ENCODE data around the gene PPP2R2C. TPM values are rescaled to one million over a fixed set of nuclear protein-coding genes. Genes with fewer than 3 reads are reported as not detected.

PPP2R2C gene
- total RNA-seq, 1 donor from 2014 or later, result 0.13 TPM

DNA sequence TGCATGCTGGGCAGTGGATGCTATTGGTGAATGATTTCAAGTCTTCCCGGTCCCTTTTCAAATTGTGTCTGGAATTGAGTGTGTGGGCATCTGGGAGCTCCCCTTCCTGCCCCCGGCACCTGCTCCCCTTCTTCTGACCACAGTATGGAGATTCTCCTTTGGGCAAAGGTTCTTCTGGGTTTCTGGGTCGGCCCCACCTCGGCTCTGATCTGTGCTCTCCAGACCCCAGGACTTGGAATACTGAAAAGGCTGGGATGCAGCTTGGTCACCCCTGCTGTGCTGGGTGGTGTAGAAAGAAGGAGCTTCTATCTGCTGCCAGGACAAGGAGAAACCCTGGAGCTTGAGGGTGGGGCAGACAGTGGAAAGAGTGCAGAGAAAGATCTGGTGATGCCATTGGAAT, 124.0 kb downstream of the PPP2R2C start:
- ATAC-seq, result no peak

DNA sequence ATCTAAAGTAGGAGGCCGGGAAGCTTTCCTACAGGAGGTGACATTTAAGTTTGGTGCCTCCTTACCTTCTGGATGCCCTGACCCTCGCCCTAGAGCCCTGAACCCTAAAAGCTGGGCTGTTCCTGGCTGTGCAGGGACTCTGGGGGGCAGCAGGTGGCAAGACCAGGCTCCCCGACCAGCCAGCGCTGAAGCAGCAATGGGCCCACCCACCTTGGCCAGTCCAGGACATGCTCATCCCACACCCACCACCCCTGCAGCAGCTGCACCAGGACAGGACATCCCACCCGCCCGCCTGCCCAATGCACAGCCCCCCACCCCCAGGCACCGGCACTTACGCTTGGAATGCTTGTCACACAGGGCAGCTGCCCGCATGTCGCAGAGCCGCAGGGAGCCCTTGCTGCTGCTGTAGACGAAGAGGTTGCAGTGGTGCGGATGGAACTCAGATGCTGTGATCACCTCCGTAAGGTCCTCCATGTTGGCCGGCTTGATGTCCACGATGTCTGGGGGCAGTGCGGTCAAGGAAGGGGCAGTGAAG, 124.8 kb downstream of the PPP2R2C start:
- no peak for DNase-seq (ENCODE audit: low spot score)

More for the DNA sequence above, 124.0 kb downstream of the PPP2R2C start:
- DNase-seq (ENCODE audit: low spot score), result no peak

DNA sequence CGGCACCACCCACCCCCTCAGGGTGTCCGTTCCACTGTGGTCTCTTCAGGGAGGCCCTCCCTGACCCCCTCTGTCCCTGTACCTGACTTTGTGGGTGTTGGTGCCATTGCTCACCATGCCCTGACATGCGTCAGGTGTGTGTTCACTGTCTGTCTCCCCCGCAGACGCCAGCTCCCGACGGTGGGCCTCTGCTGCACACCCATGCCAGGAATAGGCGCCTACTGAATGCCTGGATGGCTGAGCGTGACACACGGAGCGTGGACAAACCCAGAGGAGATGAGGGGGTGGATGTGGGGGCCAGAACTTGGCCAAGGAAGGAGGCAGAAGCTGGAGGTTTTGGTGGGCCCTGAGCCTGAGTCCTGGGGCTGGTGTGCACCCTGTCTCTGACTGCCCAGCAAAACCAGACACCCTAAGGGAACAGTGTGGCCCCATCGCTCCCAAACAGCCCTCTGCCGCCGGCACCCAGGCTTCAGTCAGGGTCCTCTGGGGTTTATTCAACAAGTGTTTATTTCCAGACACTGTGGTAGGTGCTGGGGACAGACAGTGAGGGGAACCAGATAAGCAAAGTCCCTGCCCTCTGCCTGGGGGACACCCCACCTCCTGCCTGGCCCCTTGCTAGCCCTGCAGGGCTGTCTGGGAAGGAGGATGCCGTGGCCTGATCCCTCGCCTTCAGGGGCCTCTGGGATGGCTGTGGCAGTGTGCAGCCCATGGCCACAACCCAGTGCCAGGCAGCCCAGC, 125.9 kb downstream of the PPP2R2C start:
- ATAC-seq (no peak), DNase-seq (ENCODE audit: low spot score) (no peak)

More for the DNA sequence above, 124.8 kb downstream of the PPP2R2C start:
- no peak for ATAC-seq

DNA sequence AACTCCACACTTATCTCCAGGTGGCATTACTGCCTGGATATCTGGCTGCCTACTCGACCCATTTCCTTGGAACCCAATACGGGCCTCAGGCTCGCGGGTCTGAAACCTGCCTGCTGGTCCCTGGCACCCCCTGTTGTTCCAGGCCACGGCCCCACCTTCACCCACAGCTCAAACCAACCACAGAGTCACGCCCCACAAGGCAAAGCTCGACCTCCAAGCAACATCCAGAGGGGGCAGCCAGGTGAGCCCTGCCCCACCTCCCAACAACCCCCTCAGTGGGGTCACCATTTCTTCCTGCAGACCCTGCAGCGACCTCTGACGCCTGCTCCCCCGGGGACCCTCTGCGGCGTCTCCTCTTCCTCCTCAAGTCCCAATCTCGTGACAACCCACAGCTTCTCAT, 126.5 kb downstream of the PPP2R2C start:
- no peak for DNase-seq (ENCODE audit: low spot score)

DNA sequence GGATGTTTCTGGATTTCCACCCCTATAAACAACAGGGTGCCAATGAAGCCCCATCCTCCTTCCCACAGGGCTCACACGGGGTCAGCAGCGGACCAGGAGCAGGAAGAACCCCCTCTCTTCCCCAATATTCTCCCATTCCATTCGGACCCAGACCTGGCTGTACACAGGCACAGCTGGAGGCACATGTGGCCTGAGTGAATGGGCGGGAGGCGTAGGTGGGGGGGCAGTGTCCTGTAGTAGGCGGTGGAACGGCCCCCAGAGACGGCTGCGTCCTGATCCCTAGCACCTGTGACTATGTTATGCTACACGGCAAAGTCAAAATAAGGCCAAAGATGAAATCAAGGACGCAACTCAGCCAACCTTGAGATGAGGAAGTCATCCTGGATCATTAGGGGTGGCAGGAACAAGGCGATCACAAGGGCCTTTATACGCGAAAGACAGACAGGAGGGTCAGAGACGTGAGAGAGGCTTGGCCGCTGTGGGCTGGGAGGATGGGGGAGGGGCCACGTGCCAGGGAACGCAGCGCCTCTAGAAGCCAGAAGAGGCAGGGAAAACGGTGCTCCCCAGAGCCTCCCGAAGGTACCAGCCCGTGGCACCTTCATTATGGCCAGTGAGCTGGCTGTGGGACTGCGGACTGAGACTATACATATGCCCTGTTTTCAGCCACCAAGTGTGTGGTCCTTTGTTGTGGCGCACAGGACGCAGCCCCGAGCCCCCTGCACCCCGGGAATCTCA, 127.2 kb downstream of the PPP2R2C start:
- ATAC-seq (no peak), DNase-seq (ENCODE audit: low spot score) (no peak)

More for the DNA sequence above, 126.5 kb downstream of the PPP2R2C start:
- no peak for ATAC-seq

DNA sequence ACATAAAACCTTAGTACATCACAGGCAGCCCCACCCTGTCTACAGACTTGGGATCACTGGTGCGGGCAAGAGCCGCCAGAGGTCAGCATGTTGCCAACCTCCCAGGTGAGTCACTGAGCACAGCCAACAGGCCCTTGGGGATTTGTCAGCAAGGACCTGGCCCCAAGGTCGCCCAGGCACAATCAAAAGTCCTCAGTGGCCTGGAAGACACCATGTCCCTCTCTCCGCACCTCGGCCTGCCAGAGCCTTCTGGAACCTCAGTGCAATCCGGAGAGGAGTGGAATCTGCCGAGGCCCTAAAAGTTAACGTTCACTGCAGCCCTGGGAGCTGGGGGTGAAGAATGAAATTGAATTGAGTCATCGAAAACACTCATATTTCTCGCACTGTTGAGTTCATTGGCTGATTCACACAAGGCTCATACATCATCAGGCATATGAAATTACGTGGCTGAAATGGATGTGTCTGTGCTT, 128.4 kb downstream of the PPP2R2C start:
- DNase-seq (ENCODE audit: low spot score) (no peak), ATAC-seq (peak; percentile 57)

DNA sequence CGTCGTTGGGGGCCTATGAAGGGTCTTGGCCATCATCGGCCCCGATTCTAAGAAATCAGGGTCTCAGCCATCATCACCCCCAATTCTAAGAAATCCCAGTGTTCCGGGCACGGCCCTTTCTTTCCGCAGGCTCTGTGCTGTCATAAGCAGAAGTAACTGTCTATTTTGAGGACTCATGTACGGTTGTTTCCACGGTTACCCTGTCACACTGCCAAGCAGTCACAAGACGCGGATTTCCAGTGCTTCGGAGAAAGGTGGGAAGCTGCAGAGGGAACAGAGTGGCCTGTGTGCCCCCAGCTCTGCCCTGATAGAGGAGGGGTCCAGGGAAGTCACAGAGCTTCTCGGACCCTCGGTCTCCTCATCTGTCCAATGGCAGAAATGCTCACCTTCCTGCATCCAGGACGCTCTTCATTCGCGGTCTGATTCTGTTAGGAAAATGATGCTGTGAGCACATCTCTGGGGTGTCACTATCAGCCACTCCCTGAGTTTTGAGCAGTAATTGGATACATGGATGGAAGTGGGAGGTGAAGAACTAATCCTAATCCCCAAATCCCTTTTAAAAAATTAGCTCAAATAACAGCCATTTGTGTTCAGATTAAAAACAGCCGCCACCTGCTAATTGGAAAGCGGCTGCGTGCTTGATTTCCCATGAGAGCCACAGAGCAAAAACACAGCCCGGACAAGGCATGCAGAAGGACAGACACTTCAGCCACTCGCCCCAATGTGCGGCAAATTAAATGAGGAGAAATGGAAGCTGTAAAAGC, 129.7 kb downstream of the PPP2R2C start:
- DNase-seq (ENCODE audit: low spot score) (no peak), ATAC-seq (peak; percentile 44)

DNA sequence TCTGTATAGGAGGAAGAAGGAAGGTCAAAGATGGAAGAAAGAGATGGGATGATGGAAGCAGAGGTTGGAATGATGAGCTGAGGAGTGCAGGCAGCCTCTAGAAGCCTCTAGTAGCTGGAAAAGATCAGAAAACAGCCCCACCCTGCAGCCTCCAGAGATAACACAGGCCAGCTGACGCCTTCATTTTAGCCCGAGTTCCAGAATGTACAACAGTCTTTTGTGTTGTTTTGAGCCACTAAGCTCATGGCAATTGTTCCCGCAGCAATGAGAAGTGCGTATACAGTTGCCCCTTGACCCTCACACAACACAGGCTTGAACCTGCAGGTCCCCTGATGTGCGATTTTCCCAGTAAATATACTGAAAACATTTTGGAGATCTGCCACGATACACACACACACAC, 130.7 kb downstream of the PPP2R2C start:
- ATAC-seq (peak; percentile 11), DNase-seq (ENCODE audit: low spot score) (no peak)

DNA sequence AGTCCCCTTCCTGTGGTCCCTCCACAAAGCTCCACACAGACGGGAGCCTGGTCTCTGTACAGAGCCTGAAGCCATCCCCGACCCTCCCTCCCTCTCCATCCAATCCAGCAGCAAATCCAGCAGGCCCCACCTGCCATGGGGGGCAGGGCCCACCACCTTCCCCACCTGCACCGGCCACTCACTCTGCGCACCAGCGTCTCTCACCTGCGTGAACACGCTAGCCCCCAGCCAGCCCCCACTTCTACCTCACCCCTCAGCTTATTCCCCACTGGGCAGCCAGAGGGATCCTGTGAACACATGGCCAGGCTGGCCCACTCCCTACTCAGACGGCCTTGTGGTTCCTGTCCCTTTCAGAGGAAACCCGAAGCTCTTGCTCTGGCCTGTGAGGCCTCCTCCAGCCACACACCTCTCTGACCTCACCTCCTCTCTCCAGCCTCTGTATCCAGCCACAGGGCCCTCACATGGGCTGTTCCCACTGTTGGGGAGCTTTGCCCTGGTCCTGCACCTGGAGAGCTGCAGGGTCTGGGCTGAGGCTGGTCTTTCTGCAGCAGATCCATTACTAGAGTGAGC, 131.9 kb downstream of the PPP2R2C start:
- DNase-seq (ENCODE audit: low spot score) (no peak), ATAC-seq (no peak)

DNA sequence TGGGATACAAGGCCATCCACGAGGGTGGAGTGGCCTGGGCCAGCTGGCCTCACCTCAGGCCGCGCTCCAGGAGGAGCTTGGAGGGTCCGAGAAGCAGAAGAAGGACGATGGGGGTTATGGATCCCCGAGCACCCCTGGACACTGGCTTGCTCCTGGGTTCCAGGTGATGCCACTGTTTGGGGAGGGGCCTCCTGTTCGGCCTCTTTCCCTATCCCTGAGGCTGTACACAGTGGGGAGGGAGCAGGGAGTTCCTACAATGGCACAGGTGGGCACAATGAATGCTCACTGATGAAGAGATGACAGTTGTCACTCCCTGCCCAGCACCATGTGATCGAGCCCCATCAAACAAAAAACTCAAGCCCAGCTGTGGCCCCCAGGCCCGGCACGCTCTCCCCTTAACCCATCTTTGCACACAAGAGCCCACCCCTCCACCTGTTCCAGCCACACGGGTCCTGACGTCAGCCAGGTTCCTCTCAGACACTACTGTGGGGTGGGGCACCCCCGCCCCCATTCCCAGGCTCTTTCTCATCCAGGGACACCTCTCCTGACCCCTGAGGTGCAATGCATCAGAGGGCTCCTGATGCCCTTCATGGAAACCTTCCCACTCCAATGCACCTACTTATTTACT, 132.5 kb downstream of the PPP2R2C start:
- DNase-seq (ENCODE audit: low spot score), result no peak

DNA sequence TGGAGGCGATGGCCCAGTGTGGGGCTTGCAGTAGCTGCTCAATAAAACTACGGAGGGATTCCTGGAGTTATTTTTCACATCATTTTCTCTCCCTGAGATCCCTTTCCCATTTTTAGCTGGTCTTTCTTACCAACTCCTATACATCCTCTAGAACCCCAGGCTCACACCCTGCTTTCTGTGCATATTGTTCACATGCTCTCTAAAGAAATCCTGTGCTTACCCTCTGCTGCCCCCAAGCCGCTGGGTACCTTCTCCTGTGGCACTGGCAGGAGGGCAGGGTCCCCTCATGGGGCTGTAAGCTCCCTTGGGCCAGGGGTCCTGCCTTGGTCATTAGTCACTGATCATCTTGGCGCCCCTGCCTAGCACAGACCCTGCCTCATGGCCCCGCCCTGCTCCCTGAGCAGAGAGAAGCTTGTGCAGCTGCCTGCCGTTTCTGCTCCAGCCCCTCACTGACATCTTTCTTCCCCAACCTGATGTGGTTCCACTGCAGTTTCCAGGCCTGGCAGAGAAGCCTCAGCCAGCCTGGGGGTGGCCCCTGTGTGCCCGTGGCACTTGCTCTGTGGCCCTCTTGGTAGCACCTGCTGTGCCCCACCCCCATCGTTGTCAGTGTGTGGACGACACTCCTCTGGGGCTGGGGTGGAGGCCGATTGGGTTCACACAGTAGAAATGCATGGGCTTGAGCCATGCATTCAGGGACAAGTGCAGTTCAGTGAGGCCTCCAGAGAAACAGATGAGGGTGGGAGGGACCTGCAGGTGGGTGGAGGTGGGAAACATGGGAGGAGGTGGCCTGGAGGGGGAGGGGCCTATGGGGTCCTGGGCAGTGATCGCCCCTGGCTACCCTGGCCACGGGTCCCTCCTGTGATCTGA, 133.2 kb downstream of the PPP2R2C start:
- DNase-seq (ENCODE audit: low spot score), result no peak

More for the DNA sequence above, 132.5 kb downstream of the PPP2R2C start:
- no peak for ATAC-seq

DNA sequence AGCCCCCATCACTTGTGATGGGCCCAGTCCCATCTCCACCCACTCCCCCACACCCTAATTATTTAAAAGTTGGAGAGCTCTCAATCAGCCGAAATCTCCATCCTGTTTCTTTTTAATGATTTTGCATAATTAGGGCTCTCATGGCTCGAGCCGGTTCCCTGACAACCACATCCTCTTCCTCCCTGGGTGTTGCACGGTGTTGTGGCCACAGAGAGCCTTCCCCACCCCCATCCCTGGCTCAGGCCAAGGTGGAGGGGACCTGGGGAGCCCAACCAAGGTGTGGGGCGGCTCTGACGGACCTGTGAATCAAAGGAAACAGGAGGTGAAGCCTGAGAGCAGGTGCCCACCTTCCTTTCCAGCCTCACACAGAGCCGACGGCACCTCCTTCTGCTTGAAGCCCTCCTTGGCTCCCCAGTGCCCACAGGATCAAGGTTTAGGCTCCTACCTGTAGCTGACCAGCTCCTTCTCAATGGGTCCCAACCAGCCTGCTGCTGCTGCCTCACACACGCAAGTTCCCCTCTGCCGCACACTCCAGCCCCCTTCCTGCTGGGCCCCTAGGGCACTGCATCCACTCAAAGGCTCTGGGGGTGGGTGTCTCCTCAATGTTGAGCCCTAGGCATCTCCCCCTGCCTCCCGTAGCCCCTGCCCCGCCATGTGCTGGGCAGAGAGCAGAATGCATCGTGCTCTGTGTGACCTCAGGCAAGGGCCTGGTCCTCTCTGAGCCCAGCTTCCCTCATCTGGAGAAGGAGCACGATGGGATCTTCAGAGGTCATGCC, 134.1 kb downstream of the PPP2R2C start:
- no peak for DNase-seq (ENCODE audit: low spot score)
- ATAC-seq, result no peak

More for the DNA sequence above, 133.2 kb downstream of the PPP2R2C start:
- no peak for ATAC-seq

DNA sequence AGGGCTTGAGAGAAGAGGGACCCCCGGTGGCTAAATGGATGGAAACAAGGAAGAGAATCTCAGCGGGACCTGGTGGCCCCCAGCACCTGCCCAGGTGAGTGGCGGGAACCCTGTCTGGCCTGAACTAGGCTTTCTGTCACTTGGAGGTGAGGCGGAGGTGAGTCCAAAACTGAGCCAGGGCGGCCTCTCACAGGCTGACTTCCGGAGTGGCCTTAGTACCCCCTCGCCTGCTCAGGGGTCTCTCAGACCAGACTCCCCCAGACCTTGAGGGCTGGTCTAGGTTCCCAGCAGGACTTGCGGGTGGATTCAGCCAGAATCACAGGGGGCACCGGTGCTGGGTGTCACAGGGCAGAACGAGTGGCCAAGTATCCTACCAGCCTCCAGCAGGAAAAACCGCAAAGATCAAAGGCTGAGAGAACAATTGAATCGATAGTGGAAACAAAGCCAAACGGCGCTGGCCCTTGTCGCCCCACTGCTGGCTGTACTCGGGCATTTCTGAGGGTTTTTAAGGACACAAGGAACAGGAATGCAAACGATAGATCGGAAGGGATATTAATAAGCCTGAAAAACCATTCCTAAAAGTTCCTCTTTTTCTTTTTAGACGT, 135.0 kb downstream of the PPP2R2C start:
- ATAC-seq (peak; percentile 25), DNase-seq (ENCODE audit: low spot score) (no peak)

DNA sequence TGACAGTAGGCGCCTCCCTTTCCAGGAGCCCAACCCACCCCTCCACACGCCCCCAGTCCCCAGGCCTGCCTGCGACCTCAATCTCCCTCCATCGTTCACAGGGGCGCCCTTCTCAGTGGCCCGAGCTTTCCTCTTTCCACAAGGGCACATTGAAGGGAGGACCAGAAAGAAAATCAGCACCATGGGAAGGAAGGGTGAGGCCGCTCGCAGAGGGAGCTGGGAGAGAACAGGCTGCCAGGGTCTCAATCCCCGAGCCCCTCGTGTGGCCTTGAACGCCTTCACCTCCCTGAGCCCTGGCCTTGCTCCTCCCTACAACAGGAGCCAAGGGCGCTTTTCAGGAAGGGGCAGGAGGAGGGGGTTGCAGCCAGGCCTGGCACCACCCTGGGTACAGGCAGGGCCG, 136.2 kb downstream of the PPP2R2C start:
- no peak for ATAC-seq
- DNase-seq (ENCODE audit: low spot score), result no peak

DNA sequence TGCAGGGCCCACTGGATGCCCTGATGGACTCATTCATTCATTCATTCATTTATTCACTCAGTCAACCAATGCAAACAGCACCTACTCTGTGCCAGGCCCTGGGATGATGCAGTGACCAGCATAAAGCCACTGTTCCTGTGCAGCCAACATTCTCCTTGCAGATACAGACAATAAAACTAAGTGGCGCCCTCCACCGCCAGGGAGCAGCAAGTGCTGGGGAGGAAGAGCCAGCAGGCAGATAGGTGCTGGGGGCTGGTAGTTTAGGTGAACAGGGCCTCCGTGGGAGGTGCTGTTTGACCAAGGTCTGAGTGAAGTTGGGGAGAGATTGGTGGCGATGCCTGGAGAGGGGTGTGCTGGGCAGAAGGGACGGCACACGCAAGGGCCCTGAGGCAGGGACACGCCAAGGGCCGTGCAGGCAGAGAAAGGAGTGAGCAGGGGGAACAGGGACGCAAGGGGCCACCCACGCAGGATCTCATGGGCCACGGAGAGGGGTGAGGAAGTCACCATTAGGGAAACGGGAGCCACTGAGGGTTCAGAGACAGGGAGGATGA, 137.3 kb downstream of the PPP2R2C start:
- DNase-seq (ENCODE audit: low spot score), result no peak
- no peak for ATAC-seq

DNA sequence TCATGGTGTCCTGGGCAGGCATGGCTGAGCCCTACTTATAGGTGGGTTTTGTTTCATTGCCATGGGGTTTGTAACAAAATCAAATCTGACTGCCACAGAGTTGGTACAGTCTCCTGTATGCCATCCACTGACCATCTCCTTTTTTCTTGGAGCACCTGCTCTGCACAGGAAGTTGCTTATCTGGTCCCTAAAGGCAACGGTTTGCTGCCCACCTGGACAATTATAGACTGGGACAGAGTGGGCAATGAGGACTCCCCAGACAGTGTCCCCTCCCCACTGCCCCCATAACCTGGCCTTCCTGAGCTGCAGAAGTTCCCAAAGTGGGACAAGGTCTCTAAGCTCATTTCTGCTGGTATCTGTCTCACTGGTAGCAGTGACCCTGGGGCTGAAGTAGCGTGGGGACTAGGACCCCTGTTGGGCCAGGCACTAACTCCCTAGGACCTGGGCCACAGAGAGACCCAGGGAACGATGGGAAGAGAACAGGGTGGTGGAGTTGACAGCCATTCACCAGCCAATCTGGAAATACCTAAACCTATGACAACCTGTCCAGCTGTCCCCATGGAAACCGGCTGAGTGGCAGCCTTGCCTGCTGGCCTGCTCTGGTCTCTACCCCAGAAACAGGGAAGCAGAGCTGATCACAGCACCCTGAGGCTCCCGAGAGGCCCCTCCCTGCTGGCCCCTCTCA, 138.1 kb downstream of the PPP2R2C start:
- DNase-seq (ENCODE audit: low spot score) (no peak), ATAC-seq (no peak)
